Stomach (tissue), 4 donors: ENCODE measurements around the gene ITFG2.

Source experiments
- POLR2AphosphoS5 ChIP-seq, 3 donors: sonication (generic); formaldehyde crosslinking; IDR thresholded peaks; one replicate each; pipeline ENCODE4 v1.6.1; 2016; ENCODE audit warnings: antibody characterized with exemption in 3 of 3
- TF ChIP-seq, protein P1 (sequence below), 7 experiments: fragments of 450-650 bp in 4 of 7; fragments of 200-600 bp in 3 of 7; sonication (generic) in 3 of 7; IDR thresholded peaks; one replicate each; pipeline ENCODE4 v1.5.1; 2016 to 2019; ENCODE audit warnings: antibody characterized with exemption in 7 of 7, control low read depth in 2 of 7, mild to moderate bottlenecking in 1 of 7

DNA sequence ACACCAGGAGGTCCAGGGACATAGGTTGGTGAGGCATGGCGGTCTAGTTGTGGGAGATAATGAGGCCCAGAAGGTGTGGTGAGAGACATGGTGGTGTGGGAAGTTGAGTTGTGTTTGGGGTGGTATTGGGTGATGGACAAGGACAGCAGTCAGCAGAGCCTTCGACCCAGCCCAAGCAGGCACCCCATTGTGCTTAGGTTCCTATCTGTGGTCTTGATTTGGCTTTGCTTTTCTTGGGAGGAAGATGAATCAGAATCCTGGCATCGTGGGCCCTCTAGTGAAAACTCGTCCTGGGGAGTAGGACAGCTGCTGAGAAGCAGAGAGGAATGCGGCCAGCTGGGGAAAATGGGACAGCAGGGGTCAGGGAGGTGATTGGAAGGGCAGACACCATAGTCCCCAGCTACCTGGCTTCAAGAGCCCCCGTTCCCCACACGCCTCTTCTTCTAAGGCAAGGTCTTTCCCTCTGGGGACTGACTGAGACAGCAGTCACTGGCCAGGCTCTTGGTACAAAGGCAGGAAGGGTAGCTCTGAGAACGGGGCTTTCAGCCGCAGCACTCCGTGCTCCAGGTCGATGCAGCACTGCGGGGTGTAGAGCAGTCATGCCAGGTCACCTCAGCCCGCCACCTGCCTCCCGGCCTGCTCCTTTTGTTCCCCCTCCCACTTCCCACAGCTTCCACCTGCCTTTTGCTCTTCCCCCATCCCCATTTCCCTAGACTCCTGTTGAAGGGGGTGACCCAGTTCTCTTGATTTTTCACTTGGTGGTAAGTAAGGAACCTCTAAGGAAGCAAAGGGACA, 14.4 kb downstream of the ITFG2 start:
- TF ChIP-seq, protein P1, sequence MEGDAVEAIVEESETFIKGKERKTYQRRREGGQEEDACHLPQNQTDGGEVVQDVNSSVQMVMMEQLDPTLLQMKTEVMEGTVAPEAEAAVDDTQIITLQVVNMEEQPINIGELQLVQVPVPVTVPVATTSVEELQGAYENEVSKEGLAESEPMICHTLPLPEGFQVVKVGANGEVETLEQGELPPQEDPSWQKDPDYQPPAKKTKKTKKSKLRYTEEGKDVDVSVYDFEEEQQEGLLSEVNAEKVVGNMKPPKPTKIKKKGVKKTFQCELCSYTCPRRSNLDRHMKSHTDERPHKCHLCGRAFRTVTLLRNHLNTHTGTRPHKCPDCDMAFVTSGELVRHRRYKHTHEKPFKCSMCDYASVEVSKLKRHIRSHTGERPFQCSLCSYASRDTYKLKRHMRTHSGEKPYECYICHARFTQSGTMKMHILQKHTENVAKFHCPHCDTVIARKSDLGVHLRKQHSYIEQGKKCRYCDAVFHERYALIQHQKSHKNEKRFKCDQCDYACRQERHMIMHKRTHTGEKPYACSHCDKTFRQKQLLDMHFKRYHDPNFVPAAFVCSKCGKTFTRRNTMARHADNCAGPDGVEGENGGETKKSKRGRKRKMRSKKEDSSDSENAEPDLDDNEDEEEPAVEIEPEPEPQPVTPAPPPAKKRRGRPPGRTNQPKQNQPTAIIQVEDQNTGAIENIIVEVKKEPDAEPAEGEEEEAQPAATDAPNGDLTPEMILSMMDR (IDR thresholded peaks at IDR 0.05), result no peak
- TF ChIP-seq POLR2AphosphoS5 (IDR thresholded peaks at IDR 0.05), result no peak
